SK-MEL-5 (cell line): Measurements from ENCODE around the gene EXOC4. TPM values are rescaled to one million over a fixed set of nuclear protein-coding genes. Genes with fewer than 3 reads are reported as not detected.

ENCODE experiments used
- DNase-seq: peaks from one replicate; pipeline ENCODE4 v3.0.0-alpha.2; 2016; ENCODE audit warnings: low read depth, low spot score
- in situ Hi-C: cut with HindIII; loops from 2 replicates; pipeline ENCODE4 v1.10.0; 2016; ENCODE audit warnings: low sequenced_read_pairs, high pct_unique_total_duplicates, low pct_unique_long_range_greater_than_20kb
- total RNA-seq: library from RNA; depleted of rRNA; stranded (reverse); fragments of >200 nt; shearing (Covaris generic); gene quantifications from 2 replicates; pipeline ENCODE4 v1.2.3, GENCODE V29; 2014

EXOC4 gene
- total RNA-seq, 1 experiment from 2014 or later = 70.3 TPM

DNA sequence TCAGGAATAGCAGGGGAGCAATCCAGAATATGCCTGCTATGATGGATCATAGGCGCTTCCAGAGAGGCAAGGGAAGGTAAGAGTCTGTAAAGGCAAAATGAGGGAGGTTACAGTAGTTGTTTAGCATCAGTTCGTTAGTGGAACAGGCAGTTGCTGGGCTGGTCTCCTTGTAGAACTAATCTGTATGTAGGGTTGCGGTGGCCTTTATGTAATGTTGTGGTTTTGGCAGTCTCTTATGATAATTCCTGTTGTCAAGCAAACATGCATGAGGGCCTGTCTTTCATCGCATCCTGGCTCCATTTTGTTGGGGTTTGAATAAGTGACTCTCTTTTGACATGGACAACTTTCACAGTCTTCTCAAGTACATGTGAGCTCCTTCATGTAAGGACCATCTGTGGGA, 446.5 kb downstream of the EXOC4 start:
- no peak for DNase-seq
- in situ Hi-C loops = no loop called here

DNA sequence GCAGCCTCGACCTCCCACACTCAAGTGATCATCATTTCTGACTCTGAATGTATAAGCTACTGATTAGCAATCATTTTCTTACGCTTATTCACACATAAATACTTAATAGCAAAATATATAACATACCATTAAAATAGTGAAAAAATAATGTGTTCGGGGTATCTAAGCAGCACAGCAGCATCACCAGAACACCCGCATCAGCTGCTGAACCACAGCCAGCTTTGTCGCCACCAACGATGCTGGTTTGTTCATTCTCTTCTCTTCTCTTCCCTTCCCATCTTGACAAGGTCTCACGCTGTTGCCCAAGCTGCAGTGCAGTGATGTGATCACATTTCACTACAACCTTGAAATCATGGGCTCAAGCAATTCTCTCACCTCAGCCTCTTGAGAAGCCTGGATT, 449.2 kb downstream of the EXOC4 start:
- DNase-seq = no peak
- in situ Hi-C loops = no loop called here

GRCh38 chr7:133702960-133703359, 450.1 kb downstream of the EXOC4 start:
- DNase-seq = no peak

GRCh38 chr7:133703547-133703946, 450.7 kb downstream of the EXOC4 start:
- DNase-seq = no peak

More at GRCh38 chr7:133702960-133703359, 450.1 kb downstream of the EXOC4 start:
- in situ Hi-C loops = no loop called here

GRCh38 chr7:133704453-133704852, 451.6 kb downstream of the EXOC4 start:
- no peak for DNase-seq
- in situ Hi-C loops = no loop called here

More at GRCh38 chr7:133703547-133703946, 450.7 kb downstream of the EXOC4 start:
- in situ Hi-C loops = no loop called here

DNA sequence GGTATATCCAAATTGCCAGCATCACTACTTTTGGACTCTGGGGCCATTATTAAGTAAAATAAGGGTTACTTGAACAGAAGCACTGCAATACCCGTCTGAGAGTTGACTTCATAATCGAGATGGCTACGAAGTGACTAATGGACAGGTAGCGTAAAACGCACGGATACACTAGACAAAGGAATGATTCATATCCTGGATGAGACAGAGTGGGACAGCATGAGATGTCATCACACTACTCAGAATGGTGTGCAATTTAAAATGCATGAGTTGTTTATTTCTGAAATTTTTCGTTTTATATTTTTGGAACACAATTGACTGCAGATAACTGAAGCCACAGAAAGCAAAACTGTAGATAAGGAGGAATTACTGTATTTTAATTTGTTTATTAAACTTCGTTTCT, 452.7 kb downstream of the EXOC4 start:
- no peak for DNase-seq
- in situ Hi-C loops = no loop called here

DNA sequence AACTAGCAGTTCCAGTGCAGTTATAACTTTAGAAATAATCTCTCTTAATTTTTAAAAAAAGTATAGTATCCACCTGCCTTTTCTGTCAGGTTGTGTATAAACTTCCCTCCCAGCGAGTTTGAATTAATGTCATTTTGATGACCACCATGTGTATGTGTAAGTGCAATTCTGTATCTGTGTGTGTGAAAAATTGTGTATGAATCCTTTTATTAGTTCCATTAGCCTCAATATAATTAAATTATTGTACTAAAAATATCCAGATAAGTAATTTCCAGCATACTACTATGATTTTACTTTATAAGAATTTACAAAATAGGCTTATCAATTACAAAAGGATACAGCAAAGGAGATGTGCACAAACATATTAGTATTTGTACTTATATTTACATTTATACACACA, 453.1 kb downstream of the EXOC4 start:
- in situ Hi-C loops = no loop called here
- no peak for DNase-seq

DNA sequence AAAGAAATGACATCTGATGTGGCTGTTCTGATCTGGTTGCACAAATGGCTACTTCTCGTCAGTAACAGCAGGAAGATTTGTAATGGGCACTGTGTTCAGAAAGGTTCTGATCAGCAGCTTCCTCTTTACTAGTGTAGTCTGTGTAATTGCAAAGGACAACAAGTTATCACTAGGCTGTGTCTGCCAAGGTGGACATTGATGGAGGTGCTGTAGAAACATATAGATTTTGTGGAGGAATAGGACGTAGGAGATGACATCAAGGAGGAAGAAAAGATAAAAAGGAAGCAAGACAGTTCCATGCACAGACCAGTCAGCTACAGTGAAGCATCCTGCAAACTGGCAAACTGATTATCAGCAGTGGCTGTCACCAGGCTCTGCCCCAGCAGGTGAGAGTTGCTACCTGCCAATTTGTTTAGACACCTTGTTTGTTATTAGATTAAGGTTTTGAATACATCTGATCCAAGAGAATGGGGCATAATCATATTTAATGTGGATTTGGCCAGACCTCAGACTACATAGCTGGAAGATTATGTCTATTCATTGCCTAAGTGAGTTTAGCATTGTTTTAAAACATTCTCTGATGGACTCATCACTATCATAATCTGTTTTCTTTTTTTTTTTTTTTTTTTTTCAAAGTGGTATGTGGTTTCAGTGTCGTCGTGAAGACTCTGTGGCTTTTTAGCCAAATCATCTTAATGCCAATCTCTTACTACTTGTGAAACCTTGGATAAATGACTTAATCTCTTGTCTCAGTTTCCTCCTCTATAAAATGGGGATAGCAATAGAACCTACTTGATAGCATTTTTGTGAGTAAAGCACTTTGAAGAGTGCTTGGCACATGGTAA, 456.4 kb downstream of the EXOC4 start:
- no peak for DNase-seq
- in situ Hi-C loops = no loop called here

DNA sequence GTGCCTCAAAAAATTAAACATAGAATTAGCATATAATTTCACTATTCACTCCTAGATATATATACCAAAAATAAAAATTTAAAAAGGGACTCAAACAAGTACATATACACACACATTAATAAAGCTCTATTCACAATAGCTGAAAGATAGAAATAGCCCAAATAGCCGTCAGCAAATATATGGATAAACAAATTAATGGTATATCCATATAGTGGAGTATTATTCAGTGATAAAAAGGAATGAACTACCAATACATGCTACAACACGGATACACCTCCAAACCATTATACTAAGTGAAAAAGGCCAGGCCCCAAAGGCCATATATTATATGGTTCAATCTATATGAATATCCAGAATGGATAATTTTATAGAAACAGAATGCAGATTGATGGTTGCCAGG, 459.7 kb downstream of the EXOC4 start:
- DNase-seq = no peak
- in situ Hi-C loops = no loop called here

DNA sequence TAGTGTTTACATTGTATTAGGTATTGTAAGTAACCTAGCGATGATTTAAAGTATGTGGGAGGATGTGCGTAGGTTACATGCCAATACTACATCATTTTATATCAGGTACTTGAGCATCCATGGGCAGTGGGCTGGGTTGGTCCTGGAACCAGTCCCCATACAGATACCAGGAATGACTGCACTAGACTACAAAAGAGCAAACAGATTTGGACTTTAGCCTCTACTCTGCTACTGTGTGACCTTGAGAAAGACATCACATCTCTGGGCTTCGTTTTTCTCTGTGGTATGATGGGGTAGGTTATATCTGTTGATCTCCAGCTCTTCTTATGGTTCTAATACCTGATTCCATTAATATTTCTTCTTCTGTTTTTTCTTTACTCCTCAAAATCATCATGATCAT, 461.8 kb downstream of the EXOC4 start:
- DNase-seq = no peak
- in situ Hi-C loops = no loop called here

DNA sequence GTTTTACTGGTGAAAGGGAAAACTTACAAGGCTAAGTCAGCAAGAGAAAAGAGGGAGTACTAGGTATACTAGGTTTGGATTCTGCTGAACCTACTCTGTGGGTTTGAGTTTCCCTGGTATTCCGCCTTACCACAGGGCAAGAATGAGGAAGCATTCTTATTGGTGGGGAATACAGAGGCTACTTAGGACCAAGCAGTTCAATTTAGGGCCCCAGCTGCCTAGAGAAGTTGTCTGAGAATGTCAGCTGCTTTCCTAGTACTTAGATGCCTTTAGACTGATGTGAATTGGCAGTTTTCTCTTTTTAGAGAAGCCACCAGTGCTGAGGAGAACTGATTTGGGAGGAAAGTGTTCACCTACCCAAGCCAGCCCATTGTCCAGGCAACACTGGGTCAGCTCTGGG, 465.3 kb downstream of the EXOC4 start:
- in situ Hi-C loops = no loop called here
- no peak for DNase-seq

DNA sequence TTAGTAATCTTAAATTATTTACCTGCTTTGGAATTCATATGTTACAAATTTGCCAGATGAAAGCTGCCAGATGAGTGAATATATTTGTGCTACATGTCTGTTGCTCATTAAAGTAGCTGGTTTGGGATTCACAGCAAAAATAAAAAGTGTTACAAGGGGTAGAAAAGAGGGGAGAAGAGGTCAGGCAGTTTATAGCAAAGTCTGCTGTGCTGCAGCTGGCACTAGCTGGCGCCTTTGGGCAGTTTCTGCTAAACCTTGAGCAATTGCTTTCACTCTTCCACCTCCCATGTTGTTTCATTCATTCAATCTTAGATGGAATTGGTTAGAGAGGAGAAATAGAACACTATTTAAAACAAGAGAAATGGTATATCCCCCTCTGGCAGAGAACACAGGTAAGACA, 470.2 kb downstream of the EXOC4 start:
- no peak for DNase-seq
- in situ Hi-C loops = no loop called here

DNA sequence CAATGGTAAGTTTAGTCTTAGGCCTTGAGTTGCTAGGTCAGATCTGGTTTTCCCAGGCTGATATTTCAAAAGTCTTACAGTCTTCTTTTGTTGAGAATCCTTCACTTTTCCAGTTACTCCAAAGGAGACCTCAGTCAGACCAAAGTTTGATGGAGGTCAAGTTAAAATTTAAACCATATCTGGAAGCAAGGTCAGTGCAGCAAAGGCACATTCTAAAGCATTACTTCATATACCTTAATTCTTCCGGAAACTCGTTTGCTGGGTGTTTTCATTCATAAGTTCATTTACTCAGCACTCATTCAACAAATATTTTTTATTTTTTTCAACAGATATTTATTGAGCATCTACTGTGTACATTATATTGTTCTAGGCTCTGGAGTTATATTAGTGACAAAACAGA, 471.3 kb downstream of the EXOC4 start:
- in situ Hi-C loops = no loop called here
- DNase-seq = no peak

DNA sequence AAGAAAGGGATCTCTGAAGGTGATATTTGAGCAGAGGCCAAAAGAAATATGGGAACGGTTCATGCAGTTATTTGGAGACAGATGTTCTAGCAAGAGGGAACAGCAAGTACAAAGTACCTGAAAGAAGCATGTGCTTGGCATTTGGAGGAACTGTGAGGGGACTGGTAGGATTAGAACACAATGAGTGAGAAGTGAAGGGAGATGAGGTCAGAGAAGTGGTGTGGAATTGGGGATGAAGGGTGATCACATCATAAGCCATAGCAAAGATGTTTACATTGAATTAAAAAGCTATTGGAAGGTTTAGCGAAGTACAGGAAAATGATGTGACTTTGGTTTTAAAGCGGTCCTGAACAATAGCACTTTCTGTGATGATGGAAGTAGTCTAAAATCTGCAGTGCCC, 471.8 kb downstream of the EXOC4 start:
- in situ Hi-C loops = no loop called here
- no peak for DNase-seq

GRCh38 chr7:133727476-133728214, 474.8 kb downstream of the EXOC4 start:
- in situ Hi-C loops = no loop called here
- no peak for DNase-seq

DNA sequence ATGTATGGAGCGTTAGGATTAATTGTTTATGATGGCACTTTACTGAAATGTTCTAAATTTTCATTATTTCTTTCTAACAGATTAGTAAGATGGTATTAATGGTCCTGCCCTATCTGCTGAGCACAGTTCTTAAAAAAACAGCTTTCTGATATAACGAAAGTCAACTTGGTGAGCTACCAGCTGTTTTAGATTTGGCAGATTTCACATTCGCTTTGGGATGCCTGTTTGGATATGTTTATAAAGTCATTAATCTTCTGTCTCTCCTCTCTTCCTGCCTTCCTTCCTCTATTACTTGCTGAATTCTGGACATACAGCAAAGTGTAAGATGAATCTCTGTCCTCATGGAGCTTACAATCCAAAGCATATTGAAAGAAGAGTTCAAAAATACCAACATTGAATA, 477.5 kb downstream of the EXOC4 start:
- in situ Hi-C loops = no loop called here
- no peak for DNase-seq

DNA sequence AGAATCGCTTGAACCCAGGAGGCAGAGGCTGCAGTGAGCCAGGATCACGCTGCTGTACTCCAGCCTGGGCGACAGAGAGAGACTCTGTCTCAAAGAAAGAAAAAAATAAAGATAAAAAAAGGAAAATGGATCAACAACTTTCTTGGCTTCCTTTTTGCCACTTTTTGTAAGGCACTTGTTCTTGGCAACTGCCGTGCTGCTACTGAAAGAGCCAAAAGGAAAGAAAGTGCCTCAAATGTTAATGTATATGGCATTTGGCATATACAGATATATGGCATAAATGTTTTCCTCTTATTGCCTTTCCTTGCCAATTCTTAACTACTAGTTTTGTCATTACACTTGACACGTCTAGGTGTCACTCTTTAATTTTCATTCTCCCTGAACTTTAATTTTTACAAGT, 480.5 kb downstream of the EXOC4 start:
- in situ Hi-C loops = no loop called here

DNA sequence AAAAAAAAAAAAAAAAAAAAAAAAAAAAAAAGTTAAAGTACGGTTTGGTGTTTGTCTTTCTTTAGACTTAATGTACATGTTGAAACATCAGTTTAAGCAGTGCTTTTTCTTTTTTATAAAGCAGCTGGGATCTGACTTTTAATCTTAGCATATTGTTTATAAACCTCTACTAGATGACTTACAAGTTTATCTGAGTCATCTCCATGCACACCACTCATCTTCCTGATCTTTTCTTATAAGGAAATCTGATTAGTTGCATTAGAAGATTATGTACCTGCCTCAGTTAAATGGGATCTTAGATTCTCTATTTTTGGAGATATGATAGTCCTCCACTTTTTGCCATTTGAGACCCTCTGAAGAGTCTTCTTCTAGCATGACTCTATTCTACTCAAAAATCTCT, 482.3 kb downstream of the EXOC4 start:
- in situ Hi-C loops = no loop called here
- no peak for DNase-seq

More for the DNA sequence above, 480.5 kb downstream of the EXOC4 start:
- no peak for DNase-seq

DNA sequence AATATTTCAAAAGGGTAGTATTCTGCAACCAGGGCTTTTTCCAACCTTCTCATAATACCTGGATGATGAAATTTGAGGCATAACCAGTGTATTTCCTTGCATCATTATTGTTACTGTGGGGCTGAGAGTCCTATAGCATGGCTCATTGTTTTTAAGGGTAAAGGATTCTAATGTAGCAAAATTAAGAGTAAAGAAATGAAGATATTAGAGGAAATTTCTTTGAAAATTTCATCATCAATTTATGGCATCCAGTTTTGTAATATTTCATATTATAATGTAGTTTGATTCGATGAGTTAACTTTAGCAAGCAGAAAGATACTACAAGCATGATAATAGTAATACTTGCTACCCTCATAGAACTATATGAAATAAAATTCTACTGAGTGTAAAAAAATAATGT, 486.9 kb downstream of the EXOC4 start:
- no peak for DNase-seq
- in situ Hi-C loops = no loop called here
